Activated T-cell treated with anti-CD3 and anti-CD28 coated beads for 24 hours (primary cell): ENCODE data around the gene PRODH2.
A peak's percentile ranks its signal among the peaks of the same experiment; 100 is the strongest.

Source experiments
- DNase-seq: peaks from one replicate; pipeline ENCODE4 v3.0.0-alpha.2; 2020; ENCODE audit warnings: low read depth

Gene PRODH2

DNA sequence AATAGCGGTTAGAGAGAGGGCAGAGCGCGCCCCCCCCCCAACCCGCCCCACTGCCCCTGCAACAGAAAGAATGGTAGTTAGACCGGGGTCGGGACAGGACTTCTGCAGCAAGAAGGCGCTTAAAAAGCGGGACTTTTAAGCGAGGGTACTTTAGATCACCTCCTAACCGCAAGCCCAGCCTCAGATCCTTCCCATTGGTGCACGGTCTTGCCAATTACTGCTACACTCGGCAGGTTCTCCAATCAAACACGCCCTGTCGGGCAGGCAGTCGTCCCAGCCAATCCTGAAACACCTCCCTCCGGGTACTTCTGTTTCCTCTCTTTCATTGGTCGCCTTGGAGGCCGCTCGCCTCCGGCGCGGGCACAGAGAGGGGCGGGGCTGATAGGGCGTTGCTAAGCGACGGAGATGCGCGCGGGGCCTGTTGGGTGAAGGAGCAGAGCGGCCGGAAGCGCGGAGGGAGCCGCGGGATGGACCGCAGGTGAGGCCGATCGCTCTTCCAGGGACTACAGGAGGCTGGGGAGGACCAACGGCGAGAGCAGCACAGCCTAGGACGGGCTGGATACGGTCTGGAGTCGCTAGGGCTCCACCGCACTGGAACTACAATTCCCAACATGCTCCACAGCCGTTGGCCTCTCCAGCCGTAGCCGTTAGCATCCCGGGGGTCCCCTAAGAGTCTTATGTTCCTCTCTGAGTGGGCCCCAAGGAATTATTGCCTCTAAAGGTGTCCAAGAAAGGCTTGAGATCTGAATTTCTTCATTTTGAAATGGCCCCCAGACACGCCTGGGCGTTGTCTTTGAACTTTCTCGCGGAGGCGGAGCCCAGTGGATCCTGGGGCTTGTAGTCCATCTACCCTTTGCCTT, 54.7 kb downstream of the PRODH2 start, which contains the start of gene PROSER3:
Gene PROSER3, plus strand, starts transcription at position 428 of the 860 bp plus-strand sequence. Its CDS starts 40 bp downstream, at position 468.
- DNase-seq: peak; percentile 99

DNA sequence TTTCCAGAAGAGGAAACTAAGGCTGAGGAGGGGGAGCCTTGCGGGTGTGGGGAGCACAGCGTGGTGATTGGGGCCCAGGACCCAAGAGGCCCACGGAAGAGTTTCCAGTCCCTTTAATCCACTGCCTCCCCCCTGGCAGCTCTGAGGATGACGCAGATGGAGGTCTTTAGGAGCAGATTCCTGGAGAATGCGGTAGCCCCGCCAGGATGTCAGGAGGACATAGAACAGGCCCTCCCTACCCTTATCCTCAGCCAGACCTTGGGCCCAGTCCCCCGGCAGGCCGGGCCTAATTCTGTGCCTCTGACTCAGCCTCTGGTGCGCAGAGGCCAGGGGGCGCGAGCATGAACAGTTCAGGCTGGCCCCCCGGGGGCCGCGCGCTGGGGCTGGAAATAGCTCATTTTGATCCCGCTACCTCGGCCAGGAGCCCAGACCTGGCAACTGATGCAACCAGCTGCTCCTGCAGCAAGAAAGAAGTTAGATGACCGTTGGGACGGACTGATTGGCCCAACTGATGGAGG, 55.4 kb downstream of the PRODH2 start:
- DNase-seq: no peak

DNA sequence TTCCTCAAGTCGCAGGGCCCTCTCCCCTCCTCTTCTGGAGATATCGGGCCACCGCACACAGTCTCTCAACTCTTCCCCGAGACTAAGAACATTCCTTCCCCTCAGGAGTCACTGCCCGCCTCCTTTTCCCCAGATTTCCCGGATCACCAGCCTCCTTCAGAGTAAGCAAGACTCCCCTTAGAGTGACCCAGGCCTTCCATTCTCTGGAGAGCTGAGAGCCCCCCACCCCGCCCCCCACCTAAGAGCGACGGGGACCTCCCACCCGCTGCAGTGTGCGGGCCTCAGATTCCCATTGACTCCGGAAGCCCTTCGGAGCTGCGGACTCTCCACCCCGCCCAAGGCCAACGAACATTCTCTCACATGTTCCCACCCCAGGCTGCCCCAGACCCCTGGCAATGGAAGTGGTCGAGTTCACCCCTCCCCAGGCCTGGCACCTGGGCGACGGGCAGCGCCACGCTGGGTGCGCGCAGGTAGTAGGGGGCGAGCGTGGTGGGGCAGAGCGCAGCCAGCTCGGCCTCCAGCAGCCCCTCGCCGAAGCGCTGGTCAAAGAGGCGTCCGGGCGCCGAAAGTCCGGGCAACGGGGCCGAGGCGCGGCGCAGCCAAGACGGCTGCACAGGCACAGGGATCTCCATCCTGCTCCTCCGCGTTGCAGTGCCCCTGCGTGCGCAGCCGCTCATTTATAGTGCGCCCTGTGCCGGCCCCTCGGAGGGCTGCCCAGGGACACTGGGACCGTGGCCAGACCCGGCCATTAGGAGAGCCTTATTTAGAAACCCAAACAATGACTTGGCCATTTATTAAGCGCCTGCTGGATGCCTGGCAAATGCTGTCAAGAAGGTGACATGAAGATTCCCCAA, 56.0 kb downstream of the PRODH2 start, which contains the start of gene HSPB6:
Gene HSPB6, minus strand, starts transcription at position 653 of the 854 bp plus-strand sequence. Its CDS starts 21 bp downstream, at position 632.
- DNase-seq: no peak

DNA sequence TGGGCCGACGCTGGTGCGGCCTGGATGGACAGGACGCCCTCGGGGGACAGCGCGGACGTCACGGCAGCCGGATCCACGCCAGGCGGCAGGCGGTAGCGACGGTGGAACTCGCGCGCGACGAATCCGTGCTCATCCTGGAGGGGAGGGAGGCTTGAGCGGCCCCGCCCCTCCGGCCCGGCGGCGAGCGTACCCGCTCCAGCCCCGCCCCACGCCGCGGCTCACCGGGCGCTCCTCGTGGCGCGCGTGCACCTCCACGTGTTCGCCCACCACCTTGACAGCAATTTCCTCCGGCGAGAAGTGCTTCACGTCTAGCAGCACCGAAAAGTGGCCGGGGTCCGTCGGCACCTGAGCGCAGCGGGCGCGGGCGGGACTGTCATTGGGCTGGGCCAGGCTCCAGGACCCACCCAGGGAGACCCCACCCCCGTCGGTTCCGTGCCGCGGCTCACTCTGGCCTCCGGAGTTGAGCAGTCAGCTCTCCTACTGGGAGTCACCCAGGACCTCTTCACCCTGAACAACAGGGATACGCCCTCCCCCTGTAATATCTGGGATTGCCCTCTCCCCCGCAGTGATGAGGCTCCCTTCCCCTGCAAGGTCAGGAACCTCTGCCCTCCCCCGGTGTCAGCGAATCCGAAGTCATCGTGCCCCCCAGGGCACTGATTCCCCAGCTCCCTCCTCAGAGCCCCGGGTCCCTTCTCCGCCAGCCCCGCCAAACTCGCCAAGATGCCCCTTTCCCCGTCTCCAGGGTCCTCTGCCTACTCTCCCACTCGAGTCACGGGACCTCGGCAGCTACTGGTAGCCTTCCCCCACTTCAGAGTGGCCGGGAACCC, 56.9 kb downstream of the PRODH2 start:
- peak; percentile 46 for DNase-seq

DNA sequence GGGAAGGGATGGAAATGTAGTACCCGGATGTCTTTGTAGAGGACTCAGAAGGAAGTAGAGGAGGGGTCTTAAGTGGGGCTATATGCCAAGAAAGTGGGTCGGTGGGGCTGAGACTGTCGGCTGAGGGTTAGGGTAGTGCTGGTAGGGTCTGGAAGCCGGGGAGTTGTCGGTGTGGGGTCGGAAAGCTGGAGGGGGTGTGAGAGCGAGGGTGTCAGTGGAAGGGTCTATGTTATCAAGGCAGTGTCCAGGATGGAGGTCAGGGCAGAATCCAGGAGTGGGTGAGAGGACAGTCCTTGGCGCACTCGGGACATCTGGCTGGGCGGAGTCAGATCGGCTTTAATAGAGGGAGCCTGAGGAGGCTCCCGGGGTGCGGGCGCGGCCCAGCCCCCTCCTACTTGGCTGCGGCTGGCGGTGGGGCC, 57.5 kb downstream of the PRODH2 start:
- DNase-seq: no peak

DNA sequence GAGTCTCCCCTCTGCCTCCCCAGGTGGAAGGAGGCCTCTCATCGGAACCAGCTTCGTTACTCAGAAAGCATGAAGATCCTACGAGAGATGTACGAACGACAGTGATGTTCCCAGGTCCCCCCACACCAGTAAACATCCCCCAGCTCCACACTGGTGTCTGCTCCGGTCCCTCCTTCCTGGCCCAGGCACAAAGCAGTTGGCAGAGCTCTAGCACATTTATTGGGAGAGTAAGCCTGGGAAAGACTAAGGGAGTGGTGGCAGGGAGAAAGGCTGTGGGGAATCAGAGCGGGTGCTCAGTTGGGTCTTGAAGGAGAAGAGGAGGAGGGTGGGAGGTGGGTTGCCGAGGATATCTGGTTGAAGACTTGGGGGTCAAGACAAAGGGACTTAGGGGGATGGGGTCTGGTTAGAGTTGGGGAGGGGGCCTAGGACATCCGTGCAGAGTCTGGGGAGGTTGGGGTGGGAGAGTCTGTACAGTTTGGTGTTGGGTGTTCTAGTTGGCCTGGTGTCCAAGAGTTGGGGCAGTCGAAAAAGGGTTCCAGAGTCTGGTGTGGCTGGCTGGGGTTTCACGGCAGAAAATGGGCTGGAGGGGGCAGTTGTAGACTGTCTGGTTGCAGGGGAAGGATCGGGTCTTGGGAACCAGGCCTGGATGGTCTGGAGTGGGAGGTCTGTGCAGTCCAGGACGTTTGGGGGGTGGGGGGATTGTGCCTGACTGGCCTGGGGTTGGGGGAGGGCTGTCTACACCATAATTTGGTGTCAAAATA, 58.1 kb downstream of the PRODH2 start:
- no peak for DNase-seq

DNA sequence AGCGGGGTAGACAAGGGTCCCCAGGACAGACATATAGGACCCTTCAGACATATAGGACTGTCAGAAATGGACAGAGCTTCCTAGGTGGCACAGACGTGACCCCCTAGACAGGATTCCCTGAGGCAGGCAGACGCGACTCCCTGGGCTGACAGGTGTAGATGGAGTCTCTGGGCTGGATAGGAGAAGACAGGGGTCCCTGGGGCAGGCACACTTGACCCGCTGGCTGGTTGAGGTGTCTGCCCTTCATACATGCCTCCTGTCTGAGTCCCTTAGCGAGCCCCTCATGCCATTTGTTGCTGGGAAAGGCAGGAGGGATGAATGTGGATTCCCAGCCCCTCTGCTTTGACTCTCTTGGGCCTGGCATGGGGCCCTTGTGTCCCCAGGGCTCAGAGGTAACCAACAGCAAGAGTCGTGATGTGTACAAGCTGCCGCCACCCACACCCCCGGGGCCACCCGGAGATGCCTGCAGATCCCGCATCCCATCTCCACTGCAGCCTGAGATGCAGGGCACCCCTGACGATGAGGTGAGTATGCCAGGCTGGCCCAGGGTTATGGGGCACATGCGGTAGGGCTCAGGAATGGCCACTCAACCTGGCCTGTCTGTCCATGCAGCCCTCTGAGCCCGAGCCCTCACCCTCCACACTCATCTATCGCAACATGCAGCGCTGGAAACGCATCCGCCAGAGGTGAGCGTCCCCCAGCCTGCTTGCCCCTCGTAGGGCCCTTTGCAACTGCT, 58.8 kb downstream of the PRODH2 start:
- no peak for DNase-seq

DNA sequence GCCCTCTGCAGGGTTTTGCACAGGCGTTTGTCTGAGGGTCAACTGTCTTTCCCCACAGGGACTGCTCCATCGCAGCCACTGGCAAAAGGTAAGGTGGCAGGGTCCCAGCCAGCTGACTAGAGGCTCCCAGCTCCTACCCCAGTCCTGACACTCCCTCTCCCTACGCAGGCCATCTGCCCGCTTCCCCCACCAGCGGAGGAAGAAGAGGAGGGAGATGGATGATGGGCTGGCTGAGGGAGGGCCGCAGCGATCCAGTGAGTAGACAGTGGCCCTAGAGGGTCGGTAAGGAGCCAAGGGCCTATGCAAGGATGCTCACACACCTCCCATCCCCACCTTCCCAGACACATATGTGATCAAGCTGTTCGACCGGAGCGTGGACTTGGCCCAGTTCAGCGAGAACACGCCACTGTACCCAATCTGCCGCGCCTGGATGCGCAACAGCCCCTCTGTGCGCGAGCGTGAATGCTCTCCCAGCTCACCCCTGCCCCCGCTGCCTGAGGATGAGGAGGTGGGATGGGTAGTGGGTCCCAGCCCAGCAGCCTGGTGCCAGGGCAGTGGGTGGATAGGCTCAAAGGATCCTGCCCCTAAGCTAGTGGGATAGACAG, 59.8 kb downstream of the PRODH2 start:
- no peak for DNase-seq

DNA sequence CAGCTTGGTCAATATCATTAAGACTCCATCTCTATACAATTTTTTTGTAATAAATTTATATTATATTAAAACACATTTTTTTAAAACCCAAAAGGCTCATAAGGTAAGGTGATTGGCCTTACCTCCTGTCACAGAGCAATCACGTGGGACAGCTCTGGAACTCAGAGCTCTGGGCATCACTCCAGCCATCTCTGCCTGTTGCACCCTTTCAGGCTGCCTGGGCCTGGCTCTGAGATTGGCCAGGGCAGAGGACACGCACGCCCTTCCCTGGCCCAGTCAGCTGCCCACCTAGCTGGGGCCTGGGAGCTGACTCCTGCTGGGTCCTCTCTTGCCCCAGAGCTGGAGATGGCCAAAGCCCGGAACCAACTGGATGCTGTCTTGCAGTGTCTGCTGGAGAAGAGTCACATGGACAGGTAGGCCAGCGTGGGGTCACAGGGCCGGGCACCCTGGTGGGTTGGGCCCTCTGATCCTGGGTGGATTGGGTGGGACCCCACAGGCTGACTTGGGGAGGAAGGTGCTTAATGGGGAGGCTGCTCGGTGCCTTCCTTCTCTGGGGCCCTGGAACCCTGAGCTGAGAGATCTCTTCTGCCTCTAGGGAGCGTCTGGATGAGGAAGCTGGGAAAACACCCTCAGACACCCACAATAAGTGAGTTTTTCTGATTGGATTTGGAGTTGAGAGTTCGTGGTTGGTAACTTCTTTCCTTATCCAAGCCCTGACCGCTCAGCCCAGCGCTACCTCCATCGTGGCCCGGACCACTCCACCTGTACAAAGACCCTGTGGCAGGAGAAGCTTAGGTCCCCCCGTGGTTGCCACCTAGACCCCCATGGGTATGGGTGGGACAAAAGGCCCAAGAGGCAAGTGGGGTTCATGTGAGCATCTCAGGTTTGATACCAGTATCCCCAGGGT, 60.6 kb downstream of the PRODH2 start:
- DNase-seq: no peak

DNA sequence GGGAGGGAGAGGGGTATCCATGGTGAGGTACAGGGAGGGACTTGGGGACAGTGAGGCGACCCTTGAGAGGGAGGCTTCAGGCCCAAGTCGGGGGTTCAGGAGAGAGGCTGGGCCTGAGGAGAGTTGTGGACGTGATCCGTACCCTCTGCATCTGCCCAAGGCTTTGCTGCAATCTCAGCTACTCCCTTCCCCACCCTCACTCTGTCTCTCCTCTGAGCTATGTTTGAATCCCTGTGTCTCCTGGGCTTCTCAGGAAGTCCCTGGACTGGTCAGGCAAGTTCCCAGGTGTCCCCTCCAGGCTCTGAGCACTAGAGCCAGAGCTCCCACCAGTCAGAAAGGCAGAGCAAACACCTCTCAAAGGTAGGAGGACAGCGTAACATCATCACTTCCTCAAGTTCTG, 62.5 kb downstream of the PRODH2 start:
- no peak for DNase-seq
